Left ventricle myocardium superior (tissue), 1 donor: ENCODE data around the gene CNN3. TPM values are rescaled to one million over a fixed set of nuclear protein-coding genes. Genes with fewer than 3 reads are reported as not detected.
A peak's percentile ranks its signal among the peaks of the same experiment; 100 is the strongest.

Experiments
- ATAC-seq: fragments of 200-7000 bp; cut with Tn5 transposase; one replicate; pipeline ENCODE4 v1.9.1; 2020; ENCODE audit warnings: mild to moderate bottlenecking, moderate library complexity
- DNase-seq: peaks from one replicate; pipeline ENCODE4 v3.0.0-alpha.2; 2020
- intact Hi-C: fragments of 100-400 bp; cut with micrococcal nuclease; formaldehyde crosslinking; loops from one replicate; pipeline ENCODE4 v1.11.0; 2022
- total RNA-seq: library from RNA; stranded (reverse); fragmentation: NEBNext Ultra II Directional; extraction: Animal tissue kit (Norgen Biotek cat#: 25700); gene quantifications from one replicate; pipeline ENCODE4 v1.2.1, GENCODE V29; 2021
- donor health status: DM: no; HTN: yes; CAD: no; lungs with severe emphysema.

The CNN3 gene
- total RNA-seq, 1 donor from 2014 or later, result 51.8 TPM

DNA sequence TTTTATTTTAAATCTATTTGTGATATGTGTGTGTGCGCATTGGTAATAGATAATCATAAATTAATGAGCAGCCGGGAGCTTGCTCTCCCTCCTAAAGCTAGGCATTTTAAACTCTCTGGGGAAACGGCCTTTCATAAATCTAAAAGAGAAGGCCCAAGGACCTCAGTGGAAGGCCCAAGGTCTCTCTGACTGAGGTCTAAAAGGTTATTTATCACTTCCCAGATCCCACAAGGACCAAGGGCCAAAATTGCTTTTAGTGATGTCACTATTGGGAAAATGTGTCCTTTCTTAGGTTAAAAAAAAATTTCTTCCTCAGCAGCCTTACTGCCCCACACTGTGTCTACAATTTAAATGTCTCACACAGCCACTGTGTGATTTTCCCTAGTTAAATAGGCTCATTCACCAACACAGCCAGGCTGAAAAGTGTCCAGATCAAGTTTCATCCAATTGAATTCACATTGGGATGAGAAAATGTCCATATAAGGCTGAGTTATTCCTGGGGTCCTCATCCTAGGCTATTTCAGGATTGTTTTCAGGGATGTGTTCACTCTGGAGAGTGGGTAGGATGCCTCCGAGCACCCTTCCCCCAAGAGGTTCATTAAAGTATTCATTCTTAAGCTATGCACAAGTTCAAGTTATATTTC, 60.6 kb downstream of the CNN3 start:
- ATAC-seq (no peak), DNase-seq (no peak)
- intact Hi-C loops, result no loop called here

DNA sequence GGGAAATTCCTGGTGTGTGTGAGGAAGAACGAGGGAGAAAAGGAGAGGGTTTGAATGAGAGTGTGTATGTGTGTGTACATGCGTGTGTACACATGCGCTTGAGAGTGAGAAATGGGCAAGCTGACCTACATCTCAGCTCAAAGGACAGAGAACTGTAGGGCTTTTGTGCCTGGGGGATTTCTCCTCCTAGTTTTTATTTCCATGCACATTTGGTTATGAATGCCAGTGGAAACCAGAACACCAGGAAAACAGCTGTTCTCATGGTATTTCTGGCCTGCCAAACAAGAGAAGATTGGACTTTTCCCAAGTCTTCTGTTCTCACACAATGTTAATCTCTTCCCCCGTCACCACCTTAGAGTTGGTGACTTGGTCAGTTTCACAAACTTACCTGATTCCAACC, 61.5 kb downstream of the CNN3 start:
- ATAC-seq (peak; percentile 51), DNase-seq (no peak)
- intact Hi-C loops, result no loop called here

DNA sequence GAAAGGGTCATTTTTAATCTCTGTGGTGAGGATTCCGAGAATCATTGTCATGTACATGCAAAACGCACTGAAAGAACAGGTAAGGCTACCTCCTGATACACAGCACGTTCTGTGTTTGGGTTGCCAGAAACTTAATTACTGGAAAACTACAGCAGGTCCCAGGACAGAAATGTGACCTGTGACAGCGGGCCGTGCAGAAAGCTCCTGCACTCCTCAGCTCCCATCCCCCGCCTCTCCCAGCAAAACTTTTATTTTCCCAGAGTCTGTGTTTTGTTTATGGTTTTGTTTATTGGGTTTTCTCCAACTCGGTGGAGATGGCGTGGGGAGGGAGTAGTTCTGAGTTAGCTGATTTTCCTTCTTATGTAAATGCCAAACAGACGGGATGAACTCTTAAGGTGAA, 62.1 kb downstream of the CNN3 start:
- ATAC-seq (peak; percentile 9), DNase-seq (no peak)
- intact Hi-C loops, result no loop called here

DNA sequence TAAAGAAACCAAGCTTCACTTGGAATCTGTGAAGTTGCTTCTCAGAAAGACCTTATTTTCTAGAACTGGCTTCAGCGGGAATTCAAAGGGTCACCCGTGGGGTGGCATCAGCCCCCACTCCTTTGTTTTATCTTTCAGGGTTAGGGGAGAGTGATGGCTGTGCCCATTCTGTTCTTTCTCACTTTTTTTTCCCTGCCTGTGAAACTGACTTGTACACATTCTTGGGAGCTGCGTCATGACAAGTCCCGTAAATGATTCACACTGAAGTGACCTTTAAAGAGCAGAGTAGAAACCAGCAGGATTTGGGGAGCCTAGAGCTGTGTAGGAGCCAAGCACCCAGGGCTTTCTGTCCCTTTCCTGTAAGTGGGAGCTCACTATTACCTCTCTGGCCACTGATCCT, 63.0 kb downstream of the CNN3 start:
- no peak for DNase-seq
- intact Hi-C loops, result no loop called here
- ATAC-seq, result peak; percentile 82

DNA sequence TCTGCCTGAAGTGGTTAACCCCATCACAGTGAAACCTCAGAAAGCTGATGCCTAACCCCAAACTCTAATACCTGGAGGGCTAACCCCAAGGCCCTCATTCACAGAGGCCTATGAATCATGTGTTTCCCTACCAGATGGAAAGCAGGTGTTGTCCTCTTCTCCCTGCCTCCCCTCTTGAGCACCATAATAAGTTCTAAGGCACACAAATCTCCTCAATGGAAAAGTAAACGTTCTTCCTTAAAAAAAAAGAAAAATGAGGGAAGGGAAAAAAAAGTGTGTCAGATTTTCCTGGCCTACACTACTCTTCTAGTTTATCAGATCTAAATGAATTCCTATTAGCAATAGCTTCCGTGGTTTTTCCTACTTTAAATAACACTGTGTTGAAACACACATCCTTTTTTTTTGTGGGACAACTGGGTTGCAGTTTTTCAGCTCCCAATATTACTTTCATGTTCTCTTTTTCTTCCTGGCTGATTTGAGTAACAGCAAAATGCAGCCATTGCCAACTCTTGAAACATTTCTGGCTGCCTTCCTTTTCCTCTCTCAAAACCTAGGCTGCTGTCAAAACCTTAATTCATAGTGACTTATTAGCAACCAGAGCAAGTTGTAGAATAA, 63.5 kb downstream of the CNN3 start:
- intact Hi-C loops, result no loop called here
- DNase-seq (no peak), ATAC-seq (peak; percentile 61)

DNA sequence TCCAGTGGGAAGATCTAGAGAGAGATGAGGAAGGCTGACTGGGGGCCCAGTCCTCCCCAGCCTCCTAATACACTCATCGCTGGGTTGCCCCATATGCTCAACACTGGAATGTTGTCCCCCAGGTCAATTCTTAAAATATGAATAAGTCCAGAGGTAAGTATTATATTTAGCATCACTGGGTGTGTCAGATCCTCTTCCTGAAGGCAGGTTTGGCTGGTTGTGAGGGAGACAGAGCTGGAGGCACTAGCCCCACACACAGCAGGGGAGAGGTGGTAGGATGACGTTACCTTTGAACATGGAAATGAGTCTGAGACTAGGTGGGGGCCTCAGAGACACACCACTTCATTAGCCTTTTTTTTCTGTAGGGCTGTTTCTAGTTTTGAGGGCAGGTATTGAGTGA, 64.2 kb downstream of the CNN3 start:
- no peak for ATAC-seq
- DNase-seq, result no peak
- intact Hi-C loops, result no loop called here

DNA sequence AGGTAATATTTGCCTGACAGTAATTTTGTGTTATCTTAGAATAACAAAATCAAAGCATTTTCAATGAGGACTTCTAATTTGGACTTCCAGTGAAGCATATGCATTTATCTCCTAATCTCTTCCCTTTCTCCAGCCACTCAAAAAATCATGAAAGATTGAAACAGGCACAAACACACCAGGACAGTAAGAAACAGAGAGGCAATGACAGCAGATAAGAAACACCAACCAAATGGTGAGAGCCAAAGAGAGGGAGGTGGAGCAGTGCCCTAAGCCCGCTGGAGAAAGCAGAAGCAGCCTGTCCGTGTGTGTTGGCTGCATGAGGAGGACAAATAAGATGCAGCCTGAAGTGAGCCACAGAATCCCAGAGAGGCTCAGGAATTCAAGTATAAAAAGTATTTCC, 67.7 kb downstream of the CNN3 start:
- ATAC-seq (no peak), DNase-seq (no peak)
- intact Hi-C loops, result no loop called here

DNA sequence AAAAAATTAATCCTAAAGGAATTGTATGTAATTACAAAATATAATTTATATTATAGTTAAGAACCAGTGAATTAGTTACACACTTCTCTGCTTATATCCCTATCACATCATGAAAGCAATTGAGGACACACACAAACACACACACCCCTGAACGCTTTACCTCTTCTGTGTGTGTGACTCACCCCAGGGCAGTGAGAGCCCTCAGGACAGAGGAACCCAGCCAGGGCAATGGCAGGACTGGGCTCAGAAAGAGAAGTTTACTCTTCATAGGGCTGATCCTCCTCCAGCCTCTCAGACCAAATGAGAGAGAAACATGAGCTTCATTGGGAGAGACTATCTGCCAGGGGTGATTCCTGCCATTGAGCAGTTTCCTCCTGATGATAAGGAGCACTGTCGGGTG, 68.6 kb downstream of the CNN3 start:
- ATAC-seq (no peak), DNase-seq (no peak)
- intact Hi-C loops, result no loop called here

DNA sequence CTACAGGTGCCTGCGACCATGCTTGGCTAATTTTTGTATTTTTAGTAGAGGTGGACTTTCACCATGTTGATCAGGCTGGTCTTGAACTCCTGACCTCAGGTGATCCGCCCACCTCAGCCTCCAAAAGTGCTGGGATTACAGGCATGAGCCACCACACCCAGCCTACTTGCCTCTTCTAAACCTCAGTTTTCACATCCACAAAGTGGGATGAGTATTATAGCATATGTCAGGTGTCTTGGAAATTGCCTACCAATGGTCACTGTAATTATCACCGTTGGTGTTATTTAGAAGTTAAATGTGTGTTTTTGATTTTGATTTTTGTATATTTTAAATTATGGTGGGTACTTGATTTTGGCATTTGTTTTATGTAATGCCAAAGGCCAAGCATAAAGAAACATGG, 70.0 kb downstream of the CNN3 start:
- no peak for ATAC-seq
- intact Hi-C loops, result no loop called here
- DNase-seq, result no peak

DNA sequence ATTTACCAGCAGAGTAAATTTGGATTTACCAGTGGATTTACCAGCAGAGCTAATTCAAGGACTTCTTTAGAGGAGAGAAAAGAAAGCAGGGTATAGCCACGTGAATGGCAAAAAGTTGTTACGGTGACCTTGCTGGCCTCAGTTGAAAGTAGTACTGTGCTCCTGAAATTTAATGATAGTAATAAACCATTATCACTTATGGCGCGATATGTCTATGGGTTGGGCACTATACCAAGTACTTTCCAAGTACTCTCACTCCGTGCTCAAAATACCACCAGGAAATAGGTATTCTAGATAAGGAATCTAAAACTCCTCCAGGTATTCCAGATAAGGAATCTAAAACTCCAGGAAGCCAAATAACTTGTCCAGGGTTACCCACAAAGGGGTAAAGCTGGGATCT, 70.9 kb downstream of the CNN3 start:
- DNase-seq (no peak), ATAC-seq (no peak)
- intact Hi-C loops, result no loop called here

DNA sequence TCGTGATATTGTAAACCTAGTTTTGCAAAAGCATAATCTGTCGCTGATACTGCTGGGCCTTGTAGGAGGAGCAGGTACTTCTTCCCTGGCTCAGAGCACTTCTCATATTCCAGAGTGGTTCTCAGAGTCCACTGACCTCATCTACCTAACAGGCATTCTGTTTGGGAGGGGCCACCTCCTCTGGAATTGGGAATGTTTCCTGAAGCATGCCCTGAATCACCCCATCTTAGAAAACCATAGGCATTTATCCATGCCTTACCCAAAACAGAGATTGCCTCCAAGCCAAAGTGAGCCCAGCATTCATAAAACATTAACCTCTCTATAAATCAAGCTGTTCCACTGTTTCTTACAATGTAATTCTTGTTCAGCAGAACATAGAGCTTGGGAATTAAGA, 71.6 kb downstream of the CNN3 start:
- intact Hi-C loops, result loop anchor here (2.0 kb wide), 1 partner anchor 187 kb away; no protein-coding TSS in a partner anchor
- ATAC-seq, result peak; percentile 7
- DNase-seq, result no peak

DNA sequence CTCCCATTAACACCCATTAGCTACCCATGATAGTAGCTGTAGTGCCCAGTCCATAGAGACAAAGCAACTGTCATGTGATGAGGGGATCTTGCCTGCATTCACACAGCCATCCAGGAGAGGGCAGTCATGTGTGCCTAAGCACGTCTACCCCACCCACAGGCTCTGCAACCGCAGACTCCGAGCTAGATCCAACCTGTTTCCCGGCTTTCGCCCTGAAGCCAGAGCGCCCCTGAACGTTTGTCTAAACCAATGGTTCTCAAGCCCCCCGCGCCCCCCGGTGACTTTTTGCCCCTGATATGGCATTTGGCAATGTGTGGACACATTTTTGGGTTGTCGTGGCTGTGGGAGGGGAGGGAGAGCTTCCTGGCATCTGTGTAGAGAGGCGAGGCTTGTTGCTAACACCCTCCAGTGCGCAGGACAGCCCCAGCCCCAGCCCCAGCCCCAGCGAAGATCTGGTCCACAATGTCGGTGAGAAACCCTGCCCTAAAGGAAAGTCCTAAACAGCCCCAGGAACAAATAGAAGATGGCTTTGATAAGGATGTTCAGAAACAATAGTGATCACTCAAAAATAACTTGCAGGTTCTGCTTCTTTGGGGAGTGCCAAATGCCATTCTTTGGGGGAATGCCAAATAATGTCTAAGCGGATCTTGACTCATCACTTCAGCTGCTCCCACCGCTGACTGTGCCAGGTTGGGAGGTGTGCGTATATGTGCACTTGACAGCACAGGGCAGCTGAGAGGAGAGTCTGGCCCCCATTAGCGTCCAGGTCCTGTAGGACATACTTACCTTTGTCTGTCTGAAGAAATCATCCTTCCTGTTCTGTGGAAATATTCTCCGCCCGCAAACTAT, 72.2 kb downstream of the CNN3 start:
- intact Hi-C loops, result loop anchor here (2.0 kb wide), 1 partner anchor 188 kb away; no protein-coding TSS in a partner anchor
- DNase-seq (peak; percentile 88), ATAC-seq (peak; percentile 95)

DNA sequence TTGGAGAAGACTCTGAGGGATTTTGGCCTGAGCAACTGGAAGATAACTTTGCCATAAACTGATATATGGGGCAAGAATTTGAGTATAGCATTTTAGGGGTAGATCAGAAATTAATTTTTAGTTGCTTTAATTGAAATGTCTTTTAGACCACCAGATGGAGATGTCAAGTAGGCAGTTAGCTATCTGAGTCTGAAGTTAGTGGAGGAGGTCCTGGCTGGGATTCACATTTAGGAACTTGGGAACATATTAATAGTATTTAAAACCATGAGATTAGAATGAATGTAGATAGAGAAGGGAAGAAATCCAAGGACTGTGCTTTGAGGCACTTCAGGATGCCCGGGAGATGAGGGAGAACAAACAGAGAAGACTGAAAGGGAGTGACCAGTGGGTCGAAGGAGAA, 74.1 kb downstream of the CNN3 start:
- ATAC-seq, result no peak
- intact Hi-C loops, result no loop called here
- no peak for DNase-seq

DNA sequence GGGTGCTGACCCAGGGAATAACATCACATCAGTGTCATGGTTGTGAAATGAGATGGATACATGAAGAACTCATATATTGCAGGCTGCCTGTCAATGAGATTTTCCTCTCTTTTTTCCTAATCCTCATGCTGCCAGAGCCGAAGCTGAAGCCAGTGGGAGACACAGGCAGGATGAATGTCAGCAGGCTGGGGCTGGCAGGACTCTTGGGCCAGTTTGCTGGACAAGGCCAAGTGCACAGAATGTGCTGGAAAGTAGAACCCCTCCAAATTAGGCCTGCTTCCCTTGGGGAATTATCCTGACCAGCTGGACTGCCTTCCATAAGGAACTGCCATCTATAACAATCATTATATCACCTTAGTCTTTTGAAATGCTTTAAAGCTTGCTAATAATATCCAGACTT, 75.3 kb downstream of the CNN3 start:
- intact Hi-C loops, result no loop called here

More for the DNA sequence above, 75.3 kb downstream of the CNN3 start:
- no peak for DNase-seq
- ATAC-seq, result no peak

Other genes starting within 250 kb of the CNN3 start
- 3.0 TPM for gene SLC44A3, start 106.8 kb downstream of the CNN3 start, total RNA-seq
- 1.3 TPM for gene ALG14, start 145.8 kb upstream of the CNN3 start, total RNA-seq
- 59.6 TPM for gene TLCD4, start 190.2 kb upstream of the CNN3 start, total RNA-seq